PFSK-1 (cell line): Measurements from ENCODE around the gene AVL9.

Experiments used
- POLR2AphosphoS5 ChIP-seq: IDR thresholded peaks from 2 replicates; pipeline ENCODE4 v1.6.1; 2012; ENCODE audit warnings: low read depth, mild to moderate bottlenecking, control low read depth, low read length, moderate library complexity
- TAF1 ChIP-seq: IDR thresholded peaks from 2 replicates; pipeline ENCODE4 v1.6.1; 2012; ENCODE audit warnings: low read length, control low read depth, borderline replicate concordance; ENCODE audit not compliant: insufficient read depth

GRCh38 chr7:32609463-32609862 lies 114.2 kb downstream of the AVL9 start:
- no peak for TF ChIP-seq POLR2AphosphoS5
- TF ChIP-seq TAF1 = no peak
